ENCODE results near the gene GOPC.

GOPC gene

DNA sequence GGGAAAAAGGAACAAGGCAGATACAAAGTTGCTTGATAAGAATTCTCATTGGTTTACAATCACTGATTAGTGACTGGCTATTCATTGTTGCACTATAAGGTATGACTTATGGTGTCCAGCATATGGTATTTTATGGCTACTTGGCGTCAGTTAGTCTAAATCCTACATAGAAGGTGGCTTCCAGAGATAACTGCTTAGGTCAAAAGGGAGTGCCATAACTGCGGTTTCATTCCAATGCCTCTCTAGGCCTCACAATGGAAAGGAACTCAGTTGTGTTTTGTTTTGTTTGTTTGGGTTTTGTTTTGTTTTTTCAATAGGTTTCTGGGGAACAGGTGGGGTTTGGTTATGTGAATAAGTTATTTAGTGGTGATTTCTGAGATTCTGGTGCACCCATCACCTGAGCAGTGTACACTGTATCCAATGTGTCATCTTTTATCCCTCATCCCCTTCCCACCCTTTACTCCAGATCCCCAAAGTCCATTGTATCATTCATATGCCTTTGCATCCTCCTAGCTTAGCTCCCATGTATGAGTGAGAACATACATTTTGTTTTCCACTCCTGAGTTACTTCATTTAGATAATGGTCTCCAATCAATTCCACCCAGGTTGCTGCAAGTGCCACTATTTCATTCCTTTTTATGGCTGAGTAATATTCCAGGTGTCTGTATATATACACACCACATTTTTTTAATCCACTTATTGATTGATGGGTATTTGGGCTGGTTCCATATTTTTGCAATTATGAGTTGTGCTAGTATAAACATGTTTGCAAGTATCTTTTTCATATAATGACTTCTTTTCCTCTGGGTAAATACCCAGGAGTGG, 7.0 kb downstream of the GOPC start:
- TF ChIP-seq CTCF (IDR thresholded peaks at IDR 0.05; ENCODE audit: insufficient read depth, low read depth, low read length, missing control alignments), result no peak
- no peak for DNase-seq (ENCODE audit: low read depth)
- H3K4me3 ChIP-seq (ENCODE audit: low read length), result no peak overlapping the region

DNA sequence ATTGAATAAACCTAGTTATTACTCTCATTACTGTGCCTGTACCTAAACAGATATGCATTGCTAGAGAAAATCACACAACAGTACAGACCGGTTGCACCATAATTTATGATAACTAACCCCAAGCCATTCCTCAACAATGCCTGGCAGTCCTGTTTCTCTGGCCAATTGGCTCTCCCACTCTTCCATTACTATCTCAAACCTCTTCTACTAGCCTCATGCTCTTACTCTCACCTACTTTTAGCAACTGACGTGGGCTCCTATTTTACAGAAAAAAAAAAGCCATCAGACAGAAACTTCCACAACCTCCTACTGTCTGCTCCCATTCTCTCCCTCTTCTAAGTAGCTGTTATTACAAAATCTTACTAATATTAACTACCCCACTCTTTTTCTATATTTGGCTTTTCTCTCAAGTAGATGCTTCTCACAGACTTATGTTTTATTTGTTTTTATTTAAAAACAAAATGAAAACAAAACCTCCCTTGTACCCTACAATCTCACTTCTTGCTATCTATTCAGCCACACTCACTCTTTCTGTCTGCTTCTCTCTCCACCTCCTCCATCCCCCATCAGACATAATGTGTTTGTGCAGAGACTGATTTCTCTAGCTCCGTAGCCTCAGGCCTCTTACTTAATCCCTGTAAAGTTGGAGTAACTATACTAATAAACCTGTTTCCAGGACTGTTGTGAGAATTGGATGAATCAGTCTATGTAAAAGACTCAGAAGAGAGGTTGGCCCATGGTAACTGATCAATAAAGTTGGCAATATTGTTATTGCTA, 9.1 kb downstream of the GOPC start:
- H3K4me3 ChIP-seq (ENCODE audit: low read length), result no peak overlapping the region
- TF ChIP-seq CTCF (IDR thresholded peaks at IDR 0.05; ENCODE audit: insufficient read depth, low read depth, low read length, missing control alignments), result no peak
- DNase-seq (ENCODE audit: low read depth), result peak; percentile 49

- DNase-seq (ENCODE audit: low read depth), result peak; percentile 10
- TF ChIP-seq CTCF (IDR thresholded peaks at IDR 0.05; ENCODE audit: insufficient read depth, low read depth, low read length, missing control alignments), result no peak
- H3K4me3 ChIP-seq (ENCODE audit: low read length), result no peak overlapping the region
These were observed 10.9 kb downstream of the GOPC start for GRCh38 chr6:117591405-117591804.

- H3K4me3 ChIP-seq (ENCODE audit: low read length), result no peak overlapping the region
- TF ChIP-seq CTCF (IDR thresholded peaks at IDR 0.05; ENCODE audit: insufficient read depth, low read depth, low read length, missing control alignments), result no peak
- no peak for DNase-seq (ENCODE audit: low read depth)
These were observed 11.9 kb downstream of the GOPC start for GRCh38 chr6:117590447-117590846.

- H3K4me3 ChIP-seq (ENCODE audit: low read length), result no peak overlapping the region
- DNase-seq (ENCODE audit: low read depth), result no peak
- no peak for TF ChIP-seq CTCF (IDR thresholded peaks at IDR 0.05; ENCODE audit: insufficient read depth, low read depth, low read length, missing control alignments)
These were observed 16.7 kb downstream of the GOPC start for GRCh38 chr6:117585647-117586046.

DNA sequence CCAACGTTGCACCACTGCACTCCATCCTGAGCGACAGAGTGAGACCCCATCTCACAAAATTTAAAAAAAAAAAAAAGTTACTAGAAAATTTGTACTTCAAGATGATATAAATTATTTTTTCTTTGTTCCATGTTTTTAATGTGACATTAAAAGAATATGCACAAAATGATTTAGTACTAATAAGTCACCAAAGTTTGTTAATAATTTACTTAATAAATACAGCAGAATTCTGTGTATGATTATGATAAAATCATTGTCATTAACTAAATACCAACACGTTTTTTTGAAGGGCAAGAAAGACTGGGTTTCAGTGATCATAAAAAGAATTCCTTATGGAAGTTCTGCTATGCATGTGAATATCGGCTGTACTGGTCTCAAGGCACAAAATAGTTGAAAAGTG, 28.1 kb downstream of the GOPC start:
- TF ChIP-seq CTCF (IDR thresholded peaks at IDR 0.05; ENCODE audit: insufficient read depth, low read depth, low read length, missing control alignments), result no peak
- DNase-seq (ENCODE audit: low read depth), result no peak
- H3K4me3 ChIP-seq (ENCODE audit: low read length), result no peak overlapping the region
